Fibroblast of skin of left biceps (primary cell): Measurements from ENCODE around the gene UNC13C.

Source experiments
- DNase-seq, 2 experiments: peaks; one replicate each; pipeline ENCODE4 v3.0.0-alpha.2; 2013; ENCODE audit warnings: low read depth in 2 of 2

The UNC13C gene

GRCh38 chr15:54462511-54462913 is 484.3 kb downstream of the UNC13C start:
- DNase-seq, result no peak

- no peak for DNase-seq
Measured at GRCh38 chr15:54481819-54482218, 503.6 kb downstream of the UNC13C start.

- no peak for DNase-seq
Measured at GRCh38 chr15:54482251-54482650, 504.0 kb downstream of the UNC13C start.

DNA sequence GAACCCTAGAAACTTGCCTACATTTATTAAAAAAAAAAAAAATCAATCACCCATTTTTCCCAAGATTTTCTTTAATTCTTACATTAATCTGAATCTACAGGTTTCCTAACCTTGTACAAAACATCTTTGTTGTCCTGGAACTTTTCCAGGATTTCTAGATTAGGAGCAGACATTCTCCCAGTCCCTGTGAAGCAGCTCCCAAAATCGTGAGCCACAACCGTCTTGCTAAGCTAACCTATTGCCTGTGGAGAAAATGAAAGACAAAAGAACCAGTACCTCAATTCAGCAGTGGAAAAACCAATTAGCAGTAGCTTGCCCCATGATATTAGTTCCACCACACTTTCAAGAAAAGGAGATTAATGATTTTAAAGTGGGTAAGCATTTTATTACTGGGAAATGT is 522.1 kb downstream of the UNC13C start:
- no peak for DNase-seq

DNA sequence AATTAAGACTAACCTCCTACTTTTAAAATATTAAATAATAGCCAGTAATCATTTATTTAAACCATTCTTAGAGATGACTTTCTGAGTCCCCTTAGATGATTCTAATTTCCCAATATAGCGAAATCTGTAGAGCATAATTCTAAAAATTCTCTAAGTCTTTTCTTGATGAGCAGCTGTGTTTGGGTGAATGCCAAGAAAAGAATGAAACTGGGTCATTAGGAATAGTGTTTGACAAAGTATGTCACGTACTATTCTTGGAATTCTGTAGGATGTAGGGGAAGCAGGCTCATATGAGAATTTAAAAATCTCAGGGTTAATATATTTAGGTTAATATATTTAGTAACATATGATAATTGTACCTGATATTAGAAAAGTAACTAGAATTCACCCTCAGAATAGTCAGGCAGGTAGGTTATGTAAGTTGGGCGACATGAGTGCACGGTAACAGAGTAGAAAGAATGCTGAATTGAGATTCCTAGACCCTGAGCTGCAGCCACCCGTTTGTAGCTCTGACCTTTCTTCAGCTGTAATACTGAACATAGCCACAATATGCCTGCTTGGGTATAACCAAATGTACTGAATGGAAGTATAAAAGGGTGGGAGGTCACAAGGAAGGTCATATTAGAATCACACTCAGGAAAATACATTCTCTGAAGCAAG is 524.3 kb downstream of the UNC13C start:
- no peak for DNase-seq

DNA sequence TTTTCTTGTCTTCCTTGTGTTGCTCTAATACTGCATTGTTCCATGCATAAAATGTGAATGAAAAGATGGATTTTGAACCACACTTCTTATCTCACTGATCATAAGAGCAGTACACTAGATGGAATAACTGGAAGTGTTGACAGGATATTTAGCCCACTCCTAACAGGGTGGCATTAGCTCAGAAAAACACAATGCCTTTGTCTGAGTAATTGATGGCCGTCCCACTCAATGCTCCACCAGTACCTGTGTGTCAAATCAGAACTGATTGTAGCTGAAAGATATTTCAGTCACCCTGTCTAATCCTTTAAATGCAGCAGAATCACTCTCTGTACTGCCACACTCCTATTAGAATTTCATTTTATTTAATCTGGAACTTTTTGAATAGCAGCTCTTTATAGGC is 526.5 kb downstream of the UNC13C start:
- no peak for DNase-seq

DNA sequence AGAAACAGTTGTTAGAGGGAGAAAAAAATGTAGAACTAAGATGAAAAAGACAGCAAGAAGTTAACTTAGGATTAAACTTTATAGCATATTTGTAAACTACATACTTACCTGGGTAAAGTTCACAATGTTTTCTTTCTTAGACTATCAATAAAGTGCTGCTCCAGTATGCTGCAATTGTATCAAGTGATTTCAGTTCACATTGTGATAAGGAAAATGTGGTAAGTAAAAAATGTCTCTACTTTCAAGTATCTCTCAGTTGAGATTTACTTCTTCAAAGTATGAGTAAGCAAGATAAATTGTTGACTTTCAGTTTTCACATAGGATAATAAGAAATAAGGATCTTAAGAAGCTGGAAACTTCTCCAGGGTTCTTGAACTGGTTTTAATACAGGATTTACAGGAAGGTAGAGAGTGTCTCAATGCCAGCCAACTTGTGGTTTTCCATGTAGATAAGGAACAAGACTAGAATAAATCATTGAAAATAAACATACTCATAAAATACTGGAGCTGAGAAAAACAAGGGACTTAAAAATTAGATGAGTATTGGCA is 528.8 kb downstream of the UNC13C start:
- DNase-seq, result no peak

GRCh38 chr15:54514601-54515000 is 536.4 kb downstream of the UNC13C start:
- no peak for DNase-seq

DNA sequence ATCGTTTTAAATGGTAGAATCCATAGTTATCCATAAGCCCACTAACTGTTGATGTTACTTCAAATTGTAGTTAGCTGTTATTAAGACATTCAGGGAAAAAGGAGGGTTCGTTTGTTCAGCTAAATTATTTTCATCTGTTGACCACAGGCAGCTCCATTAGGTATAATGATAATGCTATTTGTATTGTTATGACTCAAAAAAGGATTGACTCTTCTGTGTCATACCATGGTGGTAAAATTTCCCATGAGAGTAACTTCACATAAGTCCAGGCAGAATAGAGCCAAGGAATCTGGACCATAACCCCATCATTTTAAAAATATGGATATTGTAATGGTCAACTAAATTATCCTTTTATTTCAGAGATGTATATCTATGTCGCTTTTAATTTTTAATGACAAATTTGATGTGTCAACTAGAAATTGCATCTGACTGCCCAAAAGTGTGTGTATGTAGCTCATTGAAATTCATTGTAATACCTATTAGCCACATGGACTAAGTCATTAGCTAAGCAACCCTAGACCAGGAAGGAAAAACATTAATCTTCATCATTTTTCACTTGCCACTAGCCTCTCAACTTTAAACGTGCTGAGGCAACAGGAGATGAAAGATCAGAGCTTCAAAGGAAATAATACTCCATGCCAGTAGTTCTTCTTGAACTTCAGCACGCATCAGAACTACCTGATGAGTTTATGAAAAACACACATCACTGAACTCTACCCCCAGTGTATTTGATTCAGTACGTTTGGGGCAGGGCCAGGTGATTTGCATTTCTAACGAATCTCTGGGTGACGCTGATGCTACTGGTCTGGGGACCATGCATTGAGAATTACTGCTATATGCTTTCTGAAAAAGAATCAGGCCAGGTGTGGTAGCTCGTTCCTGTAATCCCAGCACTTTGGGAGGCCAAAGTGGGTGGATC is 537.7 kb downstream of the UNC13C start:
- no peak for DNase-seq

- DNase-seq, result no peak
Measured at GRCh38 chr15:54517366-54517765, 539.1 kb downstream of the UNC13C start.

GRCh38 chr15:54518156-54518882 is 540.1 kb downstream of the UNC13C start:
- no peak for DNase-seq

DNA sequence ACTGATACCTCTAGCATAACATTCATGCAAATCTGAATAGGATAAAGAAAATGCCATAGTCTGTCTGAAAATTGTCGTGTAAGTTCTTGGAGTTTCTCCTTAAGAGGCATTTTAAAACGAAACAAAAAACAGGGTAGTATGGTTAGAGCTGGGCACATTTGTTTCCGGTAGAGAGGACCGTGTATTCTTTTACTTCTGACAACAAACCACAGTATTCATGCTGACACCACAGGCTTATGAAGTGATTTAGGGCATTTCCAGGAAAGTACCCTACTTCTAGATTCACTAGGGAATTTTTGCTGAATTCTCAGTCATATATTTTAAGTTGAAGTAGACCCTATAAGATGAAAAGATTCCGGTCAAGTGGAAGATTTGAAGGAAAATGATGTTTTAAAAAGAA is 541.3 kb downstream of the UNC13C start:
- no peak for DNase-seq

DNA sequence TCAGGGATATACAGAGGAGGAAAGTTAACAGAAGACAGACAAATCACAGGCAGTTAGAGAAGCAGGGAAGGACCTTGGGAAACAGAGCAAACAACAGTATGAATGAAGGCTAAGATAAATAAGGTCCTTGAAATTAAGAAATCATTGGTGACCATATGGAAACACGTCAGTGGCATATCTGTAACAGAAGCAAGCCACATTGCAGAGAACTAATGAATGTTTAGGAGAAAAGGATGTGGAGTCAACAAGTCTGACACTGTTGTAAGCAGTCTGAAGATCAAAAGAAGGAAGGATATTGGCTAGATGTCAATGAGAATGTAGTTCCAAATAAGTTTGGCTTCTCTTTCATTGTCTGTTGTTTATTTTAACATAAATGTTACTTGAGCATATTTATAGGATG is 542.4 kb downstream of the UNC13C start:
- DNase-seq, result no peak

GRCh38 chr15:54521206-54521605 is 543.0 kb downstream of the UNC13C start:
- no peak for DNase-seq

DNA sequence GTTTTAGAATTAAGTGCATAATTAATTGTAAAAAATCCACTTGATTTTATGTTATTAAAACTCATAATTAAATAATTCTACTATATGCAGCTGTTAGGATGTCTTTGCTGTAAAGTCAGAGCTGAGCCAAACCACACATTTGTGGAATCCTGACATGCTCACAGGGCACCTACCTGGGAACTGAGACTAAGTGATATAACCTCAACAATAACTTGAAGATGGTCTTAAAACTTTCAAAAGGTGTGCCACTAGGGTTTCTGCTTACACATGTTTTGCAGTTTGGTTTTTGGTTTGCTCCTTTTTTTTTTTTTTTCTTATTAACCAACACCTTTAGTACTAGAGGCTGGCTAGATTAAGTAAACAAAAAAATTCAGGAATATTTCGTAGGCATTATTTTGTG is 549.8 kb downstream of the UNC13C start:
- DNase-seq, result no peak

DNA sequence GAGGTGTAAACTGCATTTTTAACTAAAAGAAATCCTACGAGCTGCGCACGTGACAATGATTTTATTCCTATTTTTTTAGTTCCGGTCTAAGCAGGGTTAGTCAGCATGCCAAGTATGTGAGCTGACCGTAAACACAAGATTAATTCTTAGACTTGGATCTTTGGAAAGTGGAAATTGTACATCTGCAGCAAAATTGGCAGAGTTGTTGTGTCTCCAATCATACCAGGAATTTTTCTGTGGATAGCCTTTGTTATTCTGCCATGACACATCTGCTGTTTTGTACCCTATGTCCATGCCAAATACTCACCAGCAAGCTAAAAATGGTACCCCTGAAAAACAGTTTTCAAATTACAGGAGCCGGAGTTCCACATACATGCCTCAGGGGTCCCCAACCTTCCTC is 562.5 kb downstream of the UNC13C start:
- DNase-seq, result no peak

GRCh38 chr15:54547491-54547890 is 569.2 kb downstream of the UNC13C start:
- DNase-seq, result no peak

DNA sequence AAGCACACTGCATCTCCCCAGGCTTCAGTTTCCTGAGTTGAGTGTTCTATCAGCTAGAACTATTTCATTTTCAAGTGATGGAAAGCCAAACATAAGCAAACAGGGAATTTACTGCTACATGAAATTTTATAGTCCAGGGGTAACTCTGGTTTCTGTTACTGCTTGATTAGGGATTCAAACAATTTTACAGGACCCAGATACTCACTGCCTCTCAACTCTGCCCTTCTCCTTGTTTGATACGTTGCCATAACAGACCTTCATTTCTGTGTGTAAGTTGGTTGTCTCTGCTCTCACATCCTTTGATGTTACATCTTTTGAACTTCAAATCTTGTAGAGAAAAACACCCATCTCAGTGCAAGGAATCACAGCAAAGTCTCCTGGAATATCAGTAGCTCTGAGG is 572.7 kb downstream of the UNC13C start:
- no peak for DNase-seq

- DNase-seq, result no peak
Measured at GRCh38 chr15:54556231-54556630, 578.0 kb downstream of the UNC13C start.

- DNase-seq, result no peak
Measured at GRCh38 chr15:54559405-54560069, 581.3 kb downstream of the UNC13C start.

DNA sequence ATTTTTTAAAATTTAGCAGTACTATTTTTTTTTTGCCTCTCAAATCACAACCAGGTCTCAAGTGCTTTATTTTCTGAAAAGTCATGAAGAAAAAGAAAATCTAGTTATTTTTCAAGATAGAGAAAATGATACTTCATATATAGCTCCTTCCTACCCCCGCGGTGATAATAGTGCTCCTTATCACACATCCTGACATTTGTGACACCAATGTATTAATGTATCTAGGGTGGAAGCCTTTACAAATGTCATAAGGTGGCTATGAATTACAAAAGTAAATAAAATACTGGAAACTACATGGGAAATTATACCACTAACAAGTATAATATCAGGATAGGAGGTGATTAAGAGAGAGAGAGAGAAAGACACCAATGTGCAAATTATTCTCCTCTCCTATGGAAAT is 582.2 kb downstream of the UNC13C start:
- DNase-seq, result no peak

DNA sequence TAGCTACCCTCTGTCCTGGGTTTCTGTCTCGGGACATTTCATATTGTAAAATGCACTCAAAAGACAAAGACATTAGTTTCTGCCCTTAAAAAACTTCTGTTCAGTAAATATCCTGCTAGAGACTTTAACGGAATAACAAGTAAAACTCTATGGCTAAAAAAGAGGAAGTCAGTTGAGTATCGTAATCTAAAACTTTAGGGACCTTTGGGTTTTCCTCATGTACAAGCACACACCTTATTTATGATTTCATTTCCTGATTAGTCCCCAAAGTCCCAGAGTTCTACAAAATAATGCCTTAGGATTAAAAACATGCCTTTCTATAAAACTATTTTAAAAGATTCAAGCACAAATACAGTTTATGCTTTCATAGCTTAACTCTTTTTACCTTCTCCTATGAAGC is 585.9 kb downstream of the UNC13C start:
- no peak for DNase-seq
